Neutrophil (primary cell): ENCODE results near the gene SLC46A2.

Source experiments
- H3K27ac ChIP-seq: fragments of 200-600 bp; sonication (generic); 2 replicates; pipeline ENCODE4 v1.5.1; 2016; ENCODE audit warnings: mild to moderate bottlenecking, moderate library complexity
- H3K27me3 ChIP-seq: fragments of 200-600 bp; sonication (generic); 2 replicates; pipeline ENCODE4 v1.6.0; 2016; ENCODE audit warnings: mild to moderate bottlenecking
- H3K36me3 ChIP-seq: fragments of 200-600 bp; sonication (generic); 2 replicates; pipeline ENCODE4 v1.5.1; 2017
- H3K4me1 ChIP-seq, 2 experiments: fragments of 200-600 bp in 1 of 2; sonication (generic) in 1 of 2; 1 replicate in 1 of 2; 2 replicates in 1 of 2; pipeline versions ENCODE4 v1.5.1 to v1.6.1; 2013 to 2016; ENCODE audit warnings: low read depth in 1 of 2, low read length in 1 of 2, mild to moderate bottlenecking in 1 of 2, moderate library complexity in 1 of 2; ENCODE audit not compliant: control insufficient read depth in 1 of 2, insufficient read depth in 1 of 2
- H3K4me3 ChIP-seq, 2 experiments: fragments of 200-600 bp in 1 of 2; sonication (generic) in 1 of 2; 1 replicate in 1 of 2; 2 replicates in 1 of 2; pipeline ENCODE4 v1.5.1; 2013 to 2016; ENCODE audit warnings: low read depth in 1 of 2, low read length in 1 of 2, mild to moderate bottlenecking in 1 of 2, moderate library complexity in 1 of 2
- H3K9me3 ChIP-seq: fragments of 200-600 bp; sonication (generic); 2 replicates; pipeline ENCODE4 v1.5.1; 2016
- TF ChIP-seq, protein P1 (sequence below): fragments of 200-600 bp; sonication (generic); IDR thresholded peaks from 2 replicates; pipeline ENCODE4 v1.5.1; 2016; ENCODE audit warnings: antibody characterized with exemption

Gene SLC46A2

DNA sequence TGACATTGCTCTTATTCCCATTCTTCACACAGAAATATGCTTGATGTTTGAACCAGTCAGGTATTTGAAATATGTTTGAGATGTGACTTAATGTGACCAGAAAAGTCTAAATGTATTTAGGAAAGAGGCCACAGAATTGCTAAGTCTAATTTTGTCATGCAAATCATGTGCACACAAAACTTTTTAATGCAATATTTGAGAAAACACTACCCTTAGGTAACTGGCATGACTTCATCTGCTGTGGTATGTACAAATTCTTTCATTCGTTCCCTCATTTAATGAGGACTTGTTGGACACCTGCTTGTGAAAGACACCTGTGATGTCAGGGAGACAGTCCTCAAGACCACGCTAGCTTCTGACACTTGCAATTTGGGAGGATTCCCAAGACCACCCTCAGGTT lies 21.1 kb upstream of the SLC46A2 start:
- Histone ChIP-seq H3K27me3 (peaks cover 35% of the 10 kb centered on the region), H3K4me3 (no peak overlapping the region)
- TF ChIP-seq, protein P1, sequence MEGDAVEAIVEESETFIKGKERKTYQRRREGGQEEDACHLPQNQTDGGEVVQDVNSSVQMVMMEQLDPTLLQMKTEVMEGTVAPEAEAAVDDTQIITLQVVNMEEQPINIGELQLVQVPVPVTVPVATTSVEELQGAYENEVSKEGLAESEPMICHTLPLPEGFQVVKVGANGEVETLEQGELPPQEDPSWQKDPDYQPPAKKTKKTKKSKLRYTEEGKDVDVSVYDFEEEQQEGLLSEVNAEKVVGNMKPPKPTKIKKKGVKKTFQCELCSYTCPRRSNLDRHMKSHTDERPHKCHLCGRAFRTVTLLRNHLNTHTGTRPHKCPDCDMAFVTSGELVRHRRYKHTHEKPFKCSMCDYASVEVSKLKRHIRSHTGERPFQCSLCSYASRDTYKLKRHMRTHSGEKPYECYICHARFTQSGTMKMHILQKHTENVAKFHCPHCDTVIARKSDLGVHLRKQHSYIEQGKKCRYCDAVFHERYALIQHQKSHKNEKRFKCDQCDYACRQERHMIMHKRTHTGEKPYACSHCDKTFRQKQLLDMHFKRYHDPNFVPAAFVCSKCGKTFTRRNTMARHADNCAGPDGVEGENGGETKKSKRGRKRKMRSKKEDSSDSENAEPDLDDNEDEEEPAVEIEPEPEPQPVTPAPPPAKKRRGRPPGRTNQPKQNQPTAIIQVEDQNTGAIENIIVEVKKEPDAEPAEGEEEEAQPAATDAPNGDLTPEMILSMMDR: no peak

GRCh38 chr9:112905084-112905483 lies 14.4 kb upstream of the SLC46A2 start:
- Histone ChIP-seq H3K9me3 (no peaks in the 10 kb centered on the region), H3K27me3 (peaks cover 60% of the 10 kb centered on the region)
- TF ChIP-seq, protein P1: no peak

More for the DNA sequence above, 21.1 kb upstream of the SLC46A2 start:
- Histone ChIP-seq H3K36me3 (no peaks in the 10 kb centered on the region), H3K27ac (no peak overlapping the region), H3K4me1 (no peaks in the 10 kb centered on the region), H3K9me3 (no peaks in the 10 kb centered on the region)

DNA sequence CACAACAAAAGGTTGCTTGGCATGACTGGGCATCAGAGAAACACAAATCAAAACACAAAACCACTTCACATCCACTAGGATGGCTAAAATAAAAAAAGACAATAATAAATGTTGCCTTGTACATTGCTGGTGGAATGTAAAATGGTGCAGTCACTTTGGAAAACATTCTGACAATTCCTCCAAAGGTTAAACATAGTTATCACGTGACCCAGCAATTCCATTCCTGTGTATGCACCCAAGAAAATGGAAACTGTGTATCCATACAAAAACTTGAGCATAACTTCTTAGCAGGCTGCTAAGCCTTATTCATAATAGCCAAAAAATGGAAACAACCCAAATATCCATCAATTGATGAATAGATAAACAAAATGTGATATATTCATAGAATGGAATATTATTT lies 10.2 kb upstream of the SLC46A2 start:
- no peak overlapping the region for H3K27ac ChIP-seq
- H3K27me3 ChIP-seq: peaks cover 79% of the 10 kb centered on the region
- no peaks in the 10 kb centered on the region for H3K9me3 ChIP-seq
- H3K36me3 ChIP-seq: no peaks in the 10 kb centered on the region
- TF ChIP-seq, protein P1: no peak
- peaks cover 6 to 13% of the 10 kb centered on the region in 2 experiments for H3K4me1 ChIP-seq
- no peak overlapping the region for H3K4me3 ChIP-seq

More at GRCh38 chr9:112905084-112905483, 14.4 kb upstream of the SLC46A2 start:
- no peaks in the 10 kb centered on the region for H3K36me3 ChIP-seq
- H3K4me1 ChIP-seq: peaks cover 0 to 4% of the 10 kb centered on the region in 2 experiments
- H3K4me3 ChIP-seq: no peak overlapping the region
- no peak overlapping the region for H3K27ac ChIP-seq

- TF ChIP-seq, protein P1: no peak
- peaks cover 6 to 13% of the 10 kb centered on the region in 2 experiments for H3K4me1 ChIP-seq
- H3K36me3 ChIP-seq: no peaks in the 10 kb centered on the region
- H3K4me3 ChIP-seq: no peak overlapping the region
- no peaks in the 10 kb centered on the region for H3K9me3 ChIP-seq
- H3K27ac ChIP-seq: no peak overlapping the region
- peaks cover 81% of the 10 kb centered on the region for H3K27me3 ChIP-seq
Observed at GRCh38 chr9:112900488-112900887, 9.8 kb upstream of the SLC46A2 start.

DNA sequence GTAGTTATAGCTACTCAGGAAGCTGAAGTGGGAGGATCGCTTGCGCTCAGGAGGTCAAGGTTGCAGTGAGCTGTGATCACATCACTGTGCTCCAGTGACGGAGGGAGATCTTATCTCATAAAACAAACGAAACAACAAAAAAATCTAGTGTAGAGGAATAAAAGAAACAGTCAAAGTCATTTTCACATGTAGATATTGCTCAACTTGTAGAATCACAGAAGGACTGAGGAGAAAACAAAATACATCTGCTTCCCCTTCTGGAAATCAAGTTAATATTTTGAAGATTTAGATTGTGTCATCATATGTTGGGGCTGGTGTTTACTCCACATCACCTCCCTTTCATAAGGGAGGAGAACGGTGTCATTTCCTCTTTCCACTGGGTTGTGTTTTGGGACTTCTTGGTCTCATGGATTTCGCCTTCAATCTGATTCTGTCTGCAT lies 8.2 kb upstream of the SLC46A2 start:
- H3K9me3 ChIP-seq: no peaks in the 10 kb centered on the region
- H3K36me3 ChIP-seq: no peaks in the 10 kb centered on the region
- H3K27ac ChIP-seq: no peak overlapping the region
- peaks cover 69% of the 10 kb centered on the region for H3K27me3 ChIP-seq
- H3K4me3 ChIP-seq: no peak overlapping the region
- TF ChIP-seq, protein P1: no peak
- peaks cover 21 to 29% of the 10 kb centered on the region in 2 experiments for H3K4me1 ChIP-seq

DNA sequence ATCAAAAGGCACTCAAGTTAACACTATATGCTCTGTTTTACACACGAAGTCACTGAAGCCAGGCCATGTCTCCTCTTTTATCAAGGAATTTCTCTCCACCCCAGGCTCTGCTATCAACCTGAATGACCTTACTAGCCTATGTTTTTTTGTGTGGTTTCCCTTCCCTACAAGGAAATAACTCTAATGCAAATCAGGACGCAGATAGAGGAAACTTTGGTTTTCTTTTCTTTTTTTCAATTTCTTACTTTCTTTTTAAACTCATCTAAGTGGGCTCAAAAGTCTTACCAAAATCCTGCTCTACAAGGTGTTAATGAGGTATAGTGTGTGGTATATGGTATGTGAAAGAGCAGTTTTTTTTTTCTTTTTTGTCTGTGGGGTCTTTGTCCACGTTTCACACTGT lies 5.5 kb upstream of the SLC46A2 start:
- Histone ChIP-seq H3K9me3 (no peaks in the 10 kb centered on the region), H3K4me1 (peaks cover 26 to 28% of the 10 kb centered on the region in 2 experiments), H3K4me3 (no peak overlapping the region), H3K36me3 (no peaks in the 10 kb centered on the region), H3K27ac (no peak overlapping the region), H3K27me3 (peaks cover 81% of the 10 kb centered on the region)
- TF ChIP-seq, protein P1: no peak
